IMR-90 (cell line): Measurements from ENCODE around the gene CHMP1A. TPM values are rescaled to one million over a fixed set of nuclear protein-coding genes. Genes with fewer than 3 reads are reported as not detected.

Source experiments
- ATAC-seq: fragments of 200-7000 bp; cut with Tn5 transposase; 2 replicates; pipeline ENCODE4 v1.9.1; 2020; ENCODE audit warnings: low read depth, mild to moderate bottlenecking, moderate library complexity
- BruUV-seq: library from RNA; stranded (reverse); fragments of 400-500 nt; replicated peaks from 2 replicates; lab custom pipeline; 2021; lab: Mats Ljungman, UMichigan
- CTCF ChIA-PET: fragments of 300-600 bp; formaldehyde crosslinking; extraction: SDS; loops from one replicate; lab custom pipeline; 2021; ENCODE audit warnings: antibody characterized with exemption; lab: Yijun Ruan, JAX
- POLR2A ChIA-PET: fragments of 300-600 bp; sonication (Branson Sonifier 250); formaldehyde crosslinking; loops from one replicate; lab custom pipeline; 2022; ENCODE audit warnings: antibody characterized with exemption; ENCODE audit not compliant: unreplicated experiment; lab: Charles Lee
- DNase-seq: peaks from one replicate; pipeline ENCODE4 v3.0.0; 2013
- H2AFZ ChIP-seq: replicated peaks from 2 replicates; pipeline ENCODE3; 2013; ENCODE audit warnings: low read length, mild to moderate bottlenecking; ENCODE audit not compliant: poor library complexity
- H2AK5ac ChIP-seq: 2 replicates; pipeline ENCODE4 v1.6.1; 2013; ENCODE audit warnings: low read depth, low read length, inconsistent platforms
- H2AK9ac ChIP-seq: replicated peaks from 2 replicates; pipeline ENCODE3; 2013; ENCODE audit warnings: mild to moderate bottlenecking, low read depth, low read length, moderate library complexity; ENCODE audit not compliant: poor library complexity
- H2BK120ac ChIP-seq: 2 replicates; pipeline ENCODE4 v1.6.1; 2013; ENCODE audit warnings: low read depth, low read length, inconsistent platforms
- H2BK15ac ChIP-seq: 3 replicates; pipeline ENCODE4 v1.6.1; 2013; ENCODE audit warnings: low read depth, low read length, inconsistent platforms
- H2BK20ac ChIP-seq: 2 replicates; pipeline ENCODE4 v1.6.1; 2013; ENCODE audit warnings: low read depth, mild to moderate bottlenecking, inconsistent platforms, low read length, moderate library complexity
- H2BK5ac ChIP-seq: 2 replicates; pipeline ENCODE4 v1.6.1; 2013; ENCODE audit warnings: mild to moderate bottlenecking, low read depth, low read length, inconsistent platforms; ENCODE audit not compliant: poor library complexity, severe bottlenecking
- H3K14ac ChIP-seq: replicated peaks from 2 replicates; pipeline ENCODE4 v1.6.1; 2013; ENCODE audit warnings: low read depth, low read length, inconsistent platforms
- H3K18ac ChIP-seq: 2 replicates; pipeline ENCODE4 v1.6.1; 2013; ENCODE audit warnings: low read depth, low read length, control low read depth
- H3K23ac ChIP-seq: 2 replicates; pipeline ENCODE4 v1.6.1; 2013; ENCODE audit warnings: low read depth, low read length, inconsistent platforms
- H3K27ac ChIP-seq: 2 replicates; pipeline ENCODE4 v1.5.1; 2013; ENCODE audit warnings: mild to moderate bottlenecking, control low read depth, low read length; ENCODE audit not compliant: insufficient read depth
- H3K27me3 ChIP-seq: 2 replicates; pipeline ENCODE4 v1.6.1; 2013; ENCODE audit warnings: low read length; ENCODE audit not compliant: control insufficient read depth, insufficient read depth
- H3K36me3 ChIP-seq: 2 replicates; pipeline ENCODE4 v1.6.1; 2013; ENCODE audit warnings: low read length, mixed read lengths; ENCODE audit not compliant: control insufficient read depth, insufficient read depth
- H3K4ac ChIP-seq: 2 replicates; pipeline ENCODE4 v1.6.1; 2013; ENCODE audit warnings: low read depth, low read length, inconsistent platforms
- H3K4me1 ChIP-seq: 2 replicates; pipeline ENCODE4 v1.6.1; 2013; ENCODE audit warnings: low read length, mixed read lengths; ENCODE audit not compliant: control insufficient read depth, insufficient read depth
- H3K4me2 ChIP-seq: 2 replicates; pipeline ENCODE4 v1.6.1; 2013; ENCODE audit warnings: low read depth, mild to moderate bottlenecking, control low read depth, low read length, moderate library complexity
- H3K4me3 ChIP-seq: 2 replicates; pipeline ENCODE4 v1.5.1; 2013; ENCODE audit warnings: low read depth, mild to moderate bottlenecking, control low read depth, low read length, moderate library complexity; ENCODE audit not compliant: insufficient read depth
- H3K56ac ChIP-seq: 2 replicates; pipeline ENCODE4 v1.6.1; 2013; ENCODE audit warnings: low read length, inconsistent platforms; ENCODE audit not compliant: insufficient read depth; ENCODE audit errors: extremely low read depth
- H3K79me1 ChIP-seq, 2 experiments: 2 replicates each; pipeline ENCODE4 v1.6.1; 2013; ENCODE audit warnings: low read length in 2 of 2, inconsistent platforms in 1 of 2, low read depth in 1 of 2
- H3K9ac ChIP-seq: 2 replicates; pipeline ENCODE4 v1.6.1; 2013; ENCODE audit warnings: low read depth, low read length, control low read depth
- H3K9me1 ChIP-seq: 2 replicates; pipeline ENCODE4 v1.6.1; 2013; ENCODE audit warnings: low read length, inconsistent platforms; ENCODE audit not compliant: insufficient read depth
- H3K9me3 ChIP-seq: 2 replicates; pipeline ENCODE4 v1.6.1; 2013; ENCODE audit warnings: low read length; ENCODE audit not compliant: control insufficient read depth, insufficient read depth
- H4K20me1 ChIP-seq: 2 replicates; pipeline ENCODE4 v1.6.1; 2013; ENCODE audit warnings: low read length, inconsistent platforms; ENCODE audit not compliant: insufficient read depth
- H4K5ac ChIP-seq: 2 replicates; pipeline ENCODE4 v1.6.1; 2013; ENCODE audit warnings: mild to moderate bottlenecking, low read depth, low read length, control low read depth
- H4K8ac ChIP-seq, 2 experiments: 2 replicates each; pipeline ENCODE4 v1.6.1; 2013; ENCODE audit warnings: low read depth in 2 of 2, low read length in 2 of 2, control low read depth in 1 of 2, inconsistent platforms in 1 of 2
- H4K91ac ChIP-seq: 2 replicates; pipeline ENCODE4 v1.6.1; 2013; ENCODE audit warnings: low read depth, low read length, inconsistent platforms; ENCODE audit not compliant: insufficient read depth
- WGBS, 2 experiments: methylation state at CpG; one replicate each; pipeline versions ENCODE4 v1.1.5 to v1.1.7; 2013; ENCODE audit warnings: missing lambda C conversion rate in 2 of 2; ENCODE audit not compliant: insufficient read length in 1 of 2; ENCODE audit errors: extremely low coverage in 2 of 2; 5-methylcytosine and 5-hydroxymethylcytosine counted together
- dilution Hi-C: fragments of 300-500 bp; cut with HindIII; formaldehyde crosslinking; loops from one replicate; pipeline ENCODE4 v1.14.3; 2018; ENCODE audit warnings: low sequenced_read_pairs; ENCODE audit not compliant: unreplicated experiment
- in situ Hi-C: fragments of 300-500 bp; cut with MboI; formaldehyde crosslinking; loops from 3 replicates; pipeline ENCODE4 v1.14.3; 2019; ENCODE audit warnings: low sequenced_read_pairs, inconsistent platforms, mixed read lengths
- intact Hi-C: fragments of 100-400 bp; cut with micrococcal nuclease; formaldehyde crosslinking; loops from 2 replicates; pipeline ENCODE4 v1.10.0; 2022
- polyA plus RNA-seq, 3 experiments: library from polyadenylated mRNA; depleted of rRNA; stranded (reverse); fragments of >200 nt; gene quantifications; 2 replicates each; pipeline ENCODE4 v1.2.3, GENCODE V29; 2012; ENCODE audit warnings: low replicate concordance in 1 of 3
- total RNA-seq: library from RNA; depleted of rRNA; stranded (reverse); fragments of >200 nt; gene quantifications from 2 replicates; pipeline ENCODE4 v1.2.3, GENCODE V29; 2012
- TF ChIP-seq, protein P1 (sequence below): fragments of 150-350 bp; IDR thresholded peaks from 2 replicates; pipeline ENCODE4 v1.6.1; 2016; ENCODE audit warnings: low read depth, mild to moderate bottlenecking, low read length, moderate library complexity, borderline replicate concordance

Gene CHMP1A
- total and polyA plus RNA-seq, 2 of the 4 experiments (the other 2 are of a cell fraction) = 97.3 to 99.8 TPM

DNA sequence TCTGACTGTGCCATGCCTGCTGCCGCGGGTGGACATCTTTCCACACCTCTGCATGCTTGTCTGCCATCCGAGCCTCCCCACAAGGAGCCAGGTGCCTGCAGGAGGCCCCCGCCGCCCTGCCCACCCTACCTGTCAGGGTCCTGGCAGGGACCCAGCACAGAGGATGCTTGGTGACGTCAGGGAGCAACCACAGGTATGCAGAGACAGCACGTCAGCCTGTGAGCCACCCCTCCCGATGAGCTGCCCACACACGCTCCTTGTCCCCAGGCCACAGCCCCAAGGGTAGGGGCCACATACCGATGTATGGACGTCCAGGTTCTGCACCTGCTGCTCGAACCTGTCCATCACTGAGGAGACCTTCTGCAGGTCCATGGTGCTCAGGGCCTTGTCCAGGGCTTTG, 10.6 kb downstream of the CHMP1A start:
- Histone ChIP-seq H3K4me2 (no peak overlapping the region), H3K4me3 (no peak overlapping the region), H3K56ac (no peak overlapping the region), H2BK120ac (no peak overlapping the region), H3K9me1 (no peaks in the 10 kb centered on the region; the same call in 1 of the 2 replicates), H2AK5ac (no peak overlapping the region), H3K79me1 (peaks cover 7 to 24% of the 10 kb centered on the region in 2 experiments; a peak in 3 of 4 replicates), H4K91ac (no peak overlapping the region), H3K23ac (no peak overlapping the region), H3K27ac (no peak overlapping the region), H3K9ac (no peak overlapping the region), H3K4ac (no peak overlapping the region), H3K14ac (no peak overlapping the region), H3K36me3 (peaks cover 56% of the 10 kb centered on the region), H2AK9ac (no peak overlapping the region), H4K20me1 (peaks cover 20% of the 10 kb centered on the region), H2BK5ac (no peak overlapping the region), H2BK15ac (no peak overlapping the region), H3K27me3 (no peaks in the 10 kb centered on the region), H4K5ac (no peak overlapping the region), H2AFZ (no peak overlapping the region), H3K9me3 (no peaks in the 10 kb centered on the region), H3K4me1 (no peaks in the 10 kb centered on the region), H4K8ac (no peak overlapping the region), H2BK20ac (no peak overlapping the region), H3K18ac (no peak overlapping the region)
- CTCF ChIA-PET = no interaction called here
- dilution Hi-C loops = no loop called here
- intact Hi-C loops = no loop called here
- no TSS peak for BruUV-seq
- in situ Hi-C loops = no loop called here
- no peak for ATAC-seq
- 90% methylated on average over 7 of the region's 12 CpGs; no CpG with 5 or more reads in 1 of the 2 experiments for WGBS, 2 experiments
- POLR2A ChIA-PET = no interaction called here
- no peak for DNase-seq
- TF ChIP-seq, protein P1, sequence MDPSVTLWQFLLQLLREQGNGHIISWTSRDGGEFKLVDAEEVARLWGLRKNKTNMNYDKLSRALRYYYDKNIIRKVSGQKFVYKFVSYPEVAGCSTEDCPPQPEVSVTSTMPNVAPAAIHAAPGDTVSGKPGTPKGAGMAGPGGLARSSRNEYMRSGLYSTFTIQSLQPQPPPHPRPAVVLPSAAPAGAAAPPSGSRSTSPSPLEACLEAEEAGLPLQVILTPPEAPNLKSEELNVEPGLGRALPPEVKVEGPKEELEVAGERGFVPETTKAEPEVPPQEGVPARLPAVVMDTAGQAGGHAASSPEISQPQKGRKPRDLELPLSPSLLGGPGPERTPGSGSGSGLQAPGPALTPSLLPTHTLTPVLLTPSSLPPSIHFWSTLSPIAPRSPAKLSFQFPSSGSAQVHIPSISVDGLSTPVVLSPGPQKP = no peak
